A673 (cell line): Measurements from ENCODE around the gene MTERF4.

Source experiments
- CTCF ChIP-seq: fragments of 300-800, 200-600 bp; sonication (generic); conservative IDR thresholded peaks from 2 replicates; pipeline ENCODE4 v1.5.1; 2017; ENCODE audit warnings: low read depth, mild to moderate bottlenecking, antibody characterized with exemption, low read length, moderate library complexity, mixed read lengths
- EZH2 ChIP-seq: fragments of 200-600 bp; sonication (generic); IDR thresholded peaks from 2 replicates; pipeline ENCODE4 v1.6.1; 2017; ENCODE audit warnings: borderline replicate concordance, low read depth, mild to moderate bottlenecking, mixed read lengths, antibody characterized with exemption, low read length; ENCODE audit not compliant: poor library complexity, severe bottlenecking

GRCh38 chr2:241066893-241067341 is 35.2 kb downstream of the MTERF4 start:
- TF ChIP-seq CTCF: no peak
- no peak for TF ChIP-seq EZH2
